HG03575 (cell line): ENCODE data around the gene MRPL47.
A peak's percentile ranks its signal among the peaks of the same experiment; 100 is the strongest.
"Not testable (repeated sequence)": the region's sequence is repeated elsewhere in the genome, so short reads cannot be mapped to it uniquely, and the experiment has no call there.

ENCODE experiments used
- ATAC-seq: cut with Tn5 transposase; IDR thresholded peaks from one replicate; pipeline ENCODE4 v1.9.1; 2021; ENCODE audit not compliant: unreplicated experiment, insufficient number of reproducible peaks, low FRiP score; ENCODE audit errors: extremely low read depth

MRPL47 gene

GRCh38 chr3:179604321-179605078 lies at the start of gene MRPL47, which contains the start of gene NDUFB5:
TSS of gene MRPL47 (minus strand) at chr3:179604638. CDS start at chr3:179604624, 14 bp downstream.
TSS of gene NDUFB5 (plus strand) at chr3:179604794. CDS start at chr3:179604816, 22 bp downstream.
- peak; percentile 78 for ATAC-seq

GRCh38 chr3:179653096-179653797 lies 48.8 kb upstream of the MRPL47 start:
- ATAC-seq: peak; percentile 33

- peak; percentile 32 for ATAC-seq
Measured at GRCh38 chr3:179652447-179653095, 48.1 kb upstream of the MRPL47 start, which contains the start of gene USP13. TSS of gene USP13 (plus strand) at chr3:179653040. CDS start at chr3:179653226, 186 bp downstream.

DNA sequence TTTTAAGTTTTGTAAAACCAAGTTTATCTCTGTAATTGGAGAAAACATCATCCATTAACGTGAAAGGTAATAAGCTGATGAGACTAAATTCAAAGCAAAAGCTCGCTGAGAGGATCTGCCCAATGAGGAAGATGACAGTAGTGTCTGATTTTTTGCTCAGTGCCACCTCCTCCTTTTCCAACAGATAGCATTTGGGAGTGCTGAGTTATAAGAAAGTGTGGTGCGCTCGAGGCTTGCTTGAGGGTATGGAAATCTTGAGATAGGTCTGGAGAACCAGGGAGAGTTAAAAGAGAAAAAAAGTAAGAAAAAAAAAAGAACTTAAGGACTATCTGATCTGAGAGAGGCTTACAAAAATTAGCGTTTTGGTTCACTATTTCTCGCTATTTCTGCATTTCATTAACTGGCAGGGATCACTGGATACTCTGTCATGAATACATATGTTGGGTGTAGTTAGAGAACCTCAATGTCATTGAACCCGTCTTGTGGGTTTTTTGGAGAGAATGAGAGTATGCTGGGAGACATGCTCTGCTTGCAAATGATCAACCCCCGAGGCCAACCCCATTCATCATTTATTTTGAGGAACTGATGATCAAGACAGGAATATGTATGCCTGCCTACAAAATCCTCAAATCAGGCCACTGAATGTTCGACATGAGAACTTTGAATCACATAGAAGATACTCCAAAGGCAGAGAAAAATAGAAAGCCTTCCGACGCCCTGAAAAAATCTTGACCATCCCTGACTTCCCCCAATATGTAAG lies 47.4 kb upstream of the MRPL47 start:
- ATAC-seq: no peak

DNA sequence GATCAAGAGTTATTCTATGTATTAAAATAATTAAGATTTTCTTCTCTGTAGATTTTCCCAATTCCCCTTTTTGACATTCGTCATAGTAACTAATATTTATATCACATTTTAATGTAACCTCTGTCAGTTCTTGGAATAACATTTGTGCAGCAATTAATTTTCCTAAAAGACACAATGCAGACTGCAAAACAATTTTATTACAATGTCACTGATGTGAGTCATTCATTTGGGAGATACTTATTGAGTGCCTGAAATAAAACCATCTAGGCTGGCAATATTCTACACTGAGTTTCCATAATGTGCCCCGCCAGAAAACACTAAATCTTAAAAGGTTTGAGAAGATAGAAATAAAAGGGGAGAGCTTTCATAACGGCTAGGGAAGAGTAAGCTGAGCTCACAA lies 41.7 kb upstream of the MRPL47 start:
- ATAC-seq: no peak

GRCh38 chr3:179643837-179644236 lies 39.4 kb upstream of the MRPL47 start:
- ATAC-seq: not testable (repeated sequence)

DNA sequence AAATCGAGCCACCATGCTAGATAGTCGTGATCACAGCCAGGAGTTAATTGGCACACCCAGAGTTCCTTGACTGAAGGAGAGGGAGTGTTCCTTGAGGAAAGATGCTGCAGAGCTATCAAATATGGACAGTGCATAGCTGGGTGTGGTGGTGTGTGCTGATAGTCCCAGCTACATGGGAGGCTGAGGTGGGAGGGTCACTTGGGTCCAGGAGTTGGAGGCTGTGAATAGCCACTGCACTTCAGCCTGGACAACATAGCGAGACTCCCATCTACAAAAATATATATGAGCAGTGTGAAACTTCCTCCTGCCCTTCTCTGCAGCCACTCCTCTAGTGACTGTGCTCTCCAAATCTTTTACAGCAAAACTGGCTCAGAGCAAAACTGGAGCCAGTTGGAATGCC lies 38.4 kb upstream of the MRPL47 start:
- no peak for ATAC-seq

DNA sequence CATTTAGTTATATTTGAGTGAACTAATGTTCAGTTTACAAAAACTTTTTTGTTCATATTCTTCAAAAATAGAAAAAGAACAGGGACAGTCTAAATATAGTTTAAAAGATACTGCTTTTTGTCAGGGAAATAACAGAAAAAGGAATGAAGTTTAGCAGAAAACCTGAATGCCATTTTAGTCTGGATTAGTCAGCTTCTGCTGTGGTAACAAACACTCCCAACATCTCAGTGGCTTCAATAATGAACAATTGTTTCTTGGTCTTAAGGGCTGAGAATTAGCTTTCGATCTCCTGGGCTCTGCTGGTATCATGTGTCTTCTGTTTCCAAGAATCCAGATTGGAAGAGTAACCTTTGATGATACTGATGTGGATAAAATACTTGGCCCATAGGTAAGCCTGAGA lies 36.0 kb upstream of the MRPL47 start:
- ATAC-seq: no peak

- ATAC-seq: no peak
Measured at GRCh38 chr3:179630753-179631451, 26.5 kb upstream of the MRPL47 start.

- no peak for ATAC-seq
Measured at GRCh38 chr3:179624451-179624850, 20.0 kb upstream of the MRPL47 start.

GRCh38 chr3:179622023-179622422 lies 17.6 kb upstream of the MRPL47 start:
- ATAC-seq: no peak

GRCh38 chr3:179615458-179616173 lies 11.2 kb upstream of the MRPL47 start:
- ATAC-seq: no peak

DNA sequence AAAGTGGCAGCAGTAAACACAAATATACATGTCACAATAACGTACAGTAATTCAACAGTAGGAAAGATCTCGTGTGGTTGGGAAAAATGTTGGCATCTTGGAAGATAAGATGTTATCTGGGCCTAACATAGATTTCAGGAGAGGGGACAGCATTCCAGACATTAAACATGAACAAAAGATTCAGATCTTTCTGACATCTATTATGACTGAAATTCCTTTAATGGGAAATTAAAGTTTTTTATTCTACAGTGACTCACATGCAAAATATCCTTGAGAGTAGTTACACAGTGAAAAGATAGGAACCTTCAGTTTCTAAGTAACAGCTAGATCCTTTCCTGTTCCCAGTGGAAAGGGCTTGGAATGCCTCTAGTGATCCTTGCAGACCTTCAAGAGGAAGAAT lies 9.4 kb upstream of the MRPL47 start:
- no peak for ATAC-seq

DNA sequence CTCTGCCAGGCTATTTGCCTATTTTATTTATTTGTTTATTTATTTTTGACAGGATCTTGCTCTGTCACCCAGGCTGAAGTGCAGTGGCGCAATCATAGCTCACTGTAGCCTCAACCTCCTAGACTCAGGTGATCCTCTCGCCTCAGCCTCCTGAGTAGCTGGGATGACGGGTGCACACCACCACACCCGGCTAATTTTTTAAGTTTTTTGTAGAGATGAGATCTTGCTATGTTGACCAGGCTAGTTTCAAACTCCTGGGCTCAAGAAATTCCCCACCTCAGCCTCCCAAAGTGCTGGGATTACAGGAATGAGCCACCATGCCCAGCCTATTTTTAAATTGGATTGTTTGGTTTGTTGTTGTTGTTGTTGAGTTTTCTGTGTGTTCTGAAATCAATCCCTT lies 5.6 kb upstream of the MRPL47 start:
- ATAC-seq: no peak

DNA sequence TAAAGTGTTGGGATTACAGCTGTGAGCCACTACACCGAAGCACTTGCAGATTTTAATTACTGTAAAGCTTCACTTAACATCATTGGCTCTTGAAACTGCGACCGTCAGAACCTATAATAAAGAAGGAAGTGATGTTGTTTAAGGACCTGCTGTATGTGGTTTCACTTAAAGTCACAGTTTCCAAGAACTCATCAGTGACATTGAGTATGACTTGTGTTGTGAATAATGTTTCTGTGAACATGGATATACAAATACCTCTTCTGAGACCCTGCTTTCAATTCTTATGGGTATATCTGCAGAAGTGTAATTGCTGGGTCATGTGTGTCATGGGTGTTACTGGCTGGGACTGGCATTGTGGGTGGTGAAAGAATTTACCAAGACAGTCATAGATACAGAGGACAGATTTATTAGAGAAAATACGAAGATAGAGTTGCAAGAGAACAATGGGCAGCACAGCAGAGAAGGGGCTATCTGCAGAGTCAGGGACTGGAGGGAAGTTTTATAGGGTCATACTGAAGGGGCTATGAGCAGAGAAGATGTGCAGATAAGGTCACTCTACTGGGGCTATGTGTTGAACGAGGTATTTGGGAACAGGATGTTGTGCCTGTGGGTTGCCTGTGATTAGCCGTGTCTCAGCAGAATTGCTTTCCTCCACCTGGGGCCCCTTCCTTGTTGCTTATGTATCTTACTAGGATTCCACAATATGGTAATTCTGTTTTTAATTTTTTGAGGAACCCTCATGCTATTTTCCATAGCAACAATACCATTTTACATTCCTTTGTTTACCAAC lies 4.7 kb upstream of the MRPL47 start:
- peak; percentile 57 for ATAC-seq

- no peak for ATAC-seq
Measured at GRCh38 chr3:179606534-179607085, 2.2 kb upstream of the MRPL47 start.

DNA sequence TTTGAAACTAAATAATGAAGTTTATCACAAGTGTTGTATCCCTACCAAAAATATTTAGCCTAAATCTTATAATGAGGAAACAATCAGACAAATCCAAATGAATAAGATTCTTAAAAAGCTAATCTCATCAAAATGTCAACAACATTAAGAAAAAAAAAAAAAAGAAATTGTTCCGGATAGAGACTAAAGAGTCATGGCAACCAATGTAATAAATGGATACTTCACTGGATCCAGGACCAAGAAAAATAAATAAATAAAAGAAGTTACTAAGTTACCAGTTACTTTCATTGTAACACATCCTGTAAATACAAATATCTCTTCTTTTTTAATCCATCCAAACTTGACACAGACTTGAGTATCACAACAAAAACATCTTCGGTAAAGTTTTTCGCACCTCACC lies 607 bp downstream of the MRPL47 start:
- ATAC-seq: no peak
